ENCODE measurements around the gene NRP1. TPM values are rescaled to one million over a fixed set of nuclear protein-coding genes. Genes with fewer than 3 reads are reported as not detected.

NRP1 gene
- total RNA-seq, 1 donor from 2014 or later: 100 TPM

DNA sequence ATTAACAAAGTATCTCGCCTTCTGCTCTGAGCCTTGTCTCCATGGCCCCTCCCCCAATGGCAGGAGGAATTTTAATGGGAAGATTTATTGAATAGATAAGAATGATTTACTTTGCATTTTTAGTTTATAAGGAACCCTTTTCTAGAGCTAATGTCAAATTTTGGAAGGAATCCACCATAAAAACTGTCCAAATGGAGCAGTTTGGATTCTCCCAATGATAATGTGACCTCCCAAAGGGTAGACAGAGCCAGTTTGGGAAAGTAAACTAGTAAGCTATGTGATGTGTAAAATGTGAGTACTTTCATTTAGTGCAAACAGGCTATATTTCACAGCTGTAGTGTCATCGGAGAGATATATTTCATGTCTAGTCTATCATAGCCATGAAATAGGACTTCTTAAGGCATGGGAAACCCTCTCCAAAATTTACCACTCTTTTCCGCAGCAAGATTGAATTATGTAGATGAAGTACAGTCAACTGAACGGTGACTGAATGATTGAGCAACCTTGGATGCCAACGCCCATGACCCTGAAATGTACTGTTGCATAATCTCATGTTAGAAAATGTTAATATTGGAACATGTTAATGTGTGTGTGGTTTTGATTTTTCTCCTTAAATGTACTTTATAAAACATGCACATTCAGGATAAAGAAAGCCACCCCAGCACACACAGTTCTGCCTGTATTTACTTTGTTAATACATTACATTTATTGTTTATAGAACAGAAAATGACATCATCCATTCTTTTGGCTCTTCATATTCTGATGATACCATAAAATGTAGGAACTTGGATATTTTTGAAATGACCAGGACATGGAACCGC, 140.6 kb downstream of the NRP1 start:
- Mint-ChIP-seq H3K36me3 (ENCODE audit: unreplicated experiment) (no peaks in the 10 kb centered on the region), H3K27ac (ENCODE audit: unreplicated experiment) (no peak overlapping the region), H3K9me3 (ENCODE audit: unreplicated experiment) (no peaks in the 10 kb centered on the region), H3K4me1 (ENCODE audit: low read depth, unreplicated experiment) (peaks cover 19% of the 10 kb centered on the region), H3K27me3 (ENCODE audit: unreplicated experiment) (no peaks in the 10 kb centered on the region), H3K4me3 (ENCODE audit: unreplicated experiment) (no peak overlapping the region)
- TF ChIP-seq CTCF (IDR thresholded peaks at IDR 0.05; ENCODE audit: partially characterized antibody, unreplicated experiment): no peak
- DNase-seq: no peak

- Mint-ChIP-seq H3K27ac (ENCODE audit: unreplicated experiment) (no peak overlapping the region), H3K36me3 (ENCODE audit: unreplicated experiment) (no peaks in the 10 kb centered on the region), H3K4me3 (ENCODE audit: unreplicated experiment) (no peak overlapping the region), H3K9me3 (ENCODE audit: unreplicated experiment) (no peaks in the 10 kb centered on the region), H3K27me3 (ENCODE audit: unreplicated experiment) (no peaks in the 10 kb centered on the region), H3K4me1 (ENCODE audit: low read depth, unreplicated experiment) (peaks cover 19% of the 10 kb centered on the region)
- DNase-seq: peak; percentile 75
- TF ChIP-seq CTCF (IDR thresholded peaks at IDR 0.05; ENCODE audit: partially characterized antibody, unreplicated experiment): peak; percentile 63
These were observed 141.3 kb downstream of the NRP1 start for GRCh38 chr10:33193057-33193700.

DNA sequence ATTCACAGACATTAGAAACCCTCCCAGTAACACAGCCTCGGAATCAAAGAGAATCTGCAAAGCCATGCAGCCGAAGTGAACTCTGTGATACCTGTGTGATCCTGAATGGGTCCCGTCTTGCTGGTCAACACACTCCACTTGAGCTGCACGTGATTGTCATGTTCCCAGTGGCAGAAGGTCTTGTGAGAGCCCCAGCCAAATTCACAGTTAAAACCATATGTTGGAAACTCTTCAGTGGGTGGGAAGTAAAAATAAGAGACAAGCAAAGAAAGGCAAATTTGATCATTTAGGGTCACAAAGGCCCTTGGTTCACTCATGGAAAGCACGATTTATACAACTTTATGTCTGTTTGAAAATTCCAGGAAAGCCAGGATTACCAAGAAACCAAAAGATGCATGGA, 142.3 kb downstream of the NRP1 start:
- H3K9me3 Mint-ChIP-seq (ENCODE audit: unreplicated experiment): no peaks in the 10 kb centered on the region
- DNase-seq: no peak
- H3K4me1 Mint-ChIP-seq (ENCODE audit: low read depth, unreplicated experiment): peaks cover 18% of the 10 kb centered on the region
- H3K4me3 Mint-ChIP-seq (ENCODE audit: unreplicated experiment): no peak overlapping the region
- no peak for TF ChIP-seq CTCF (IDR thresholded peaks at IDR 0.05; ENCODE audit: partially characterized antibody, unreplicated experiment)
- H3K27me3 Mint-ChIP-seq (ENCODE audit: unreplicated experiment): no peaks in the 10 kb centered on the region
- H3K27ac Mint-ChIP-seq (ENCODE audit: unreplicated experiment): no peak overlapping the region
- H3K36me3 Mint-ChIP-seq (ENCODE audit: unreplicated experiment): no peaks in the 10 kb centered on the region

- DNase-seq: no peak
- Mint-ChIP-seq H3K27ac (ENCODE audit: unreplicated experiment) (no peak overlapping the region), H3K27me3 (ENCODE audit: unreplicated experiment) (no peaks in the 10 kb centered on the region), H3K4me3 (ENCODE audit: unreplicated experiment) (no peak overlapping the region), H3K9me3 (ENCODE audit: unreplicated experiment) (no peaks in the 10 kb centered on the region), H3K36me3 (ENCODE audit: unreplicated experiment) (no peaks in the 10 kb centered on the region), H3K4me1 (ENCODE audit: low read depth, unreplicated experiment) (peaks cover 18% of the 10 kb centered on the region)
- TF ChIP-seq CTCF (IDR thresholded peaks at IDR 0.05; ENCODE audit: partially characterized antibody, unreplicated experiment): no peak
These were observed 144.1 kb downstream of the NRP1 start for GRCh38 chr10:33190406-33190805.

GRCh38 chr10:33189808-33190207, 144.7 kb downstream of the NRP1 start:
- Mint-ChIP-seq H3K4me3 (ENCODE audit: unreplicated experiment) (no peak overlapping the region), H3K36me3 (ENCODE audit: unreplicated experiment) (no peaks in the 10 kb centered on the region), H3K27ac (ENCODE audit: unreplicated experiment) (no peak overlapping the region), H3K9me3 (ENCODE audit: unreplicated experiment) (no peaks in the 10 kb centered on the region), H3K4me1 (ENCODE audit: low read depth, unreplicated experiment) (peaks cover 18% of the 10 kb centered on the region), H3K27me3 (ENCODE audit: unreplicated experiment) (no peaks in the 10 kb centered on the region)
- no peak for DNase-seq
- TF ChIP-seq CTCF (IDR thresholded peaks at IDR 0.05; ENCODE audit: partially characterized antibody, unreplicated experiment): no peak
